Adrenal gland (tissue), 19 donors: ENCODE measurements around the gene NEUROG1. TPM values are rescaled to one million over a fixed set of nuclear protein-coding genes. Genes with fewer than 3 reads are reported as not detected.

Source experiments
- DNase-seq, 7 donors: peaks; one replicate each; pipeline ENCODE4 v3.0.0-alpha.2; 2019 to 2020
- H3K27ac ChIP-seq, 5 donors: fragments of 200-600 bp; sonication (generic) in 4 of 5; 1 replicate in 3 of 5; 2 replicates in 2 of 5; pipeline versions ENCODE4 v1.5.1 to v1.8.0; 2016 to 2020; ENCODE audit warnings: mild to moderate bottlenecking in 1 of 5
- H3K27me3 ChIP-seq: fragments of 200-600 bp; 2 replicates; pipeline ENCODE4 v1.8.0; 2021
- H3K36me3 ChIP-seq, 2 donors: fragments of 200-600 bp; replicated peaks in 1 of 2; 1 replicate in 1 of 2; 2 replicates in 1 of 2; pipeline versions ENCODE4 v1.5.1 to v1.8.0; 2018 to 2022
- H3K4me1 ChIP-seq, 2 donors: fragments of 200-600 bp; replicated peaks in 1 of 2; 1 replicate in 1 of 2; 2 replicates in 1 of 2; pipeline versions ENCODE4 v1.5.1 to v1.8.0; 2018 to 2021
- H3K4me3 ChIP-seq, 4 donors: fragments of 200-600 bp; sonication (generic) in 3 of 4; one replicate each; pipeline ENCODE4 v1.5.1; 2016 to 2018
- H3K9me3 ChIP-seq, 3 donors: fragments of 200-600 bp; sonication (generic) in 1 of 3; replicated peaks in 1 of 3; 1 replicate in 2 of 3; 2 replicates in 1 of 3; pipeline versions ENCODE4 v1.5.1 to v1.8.0; 2016 to 2021
- CTCF ChIP-seq, 6 experiments: fragments of 450-650 bp in 4 of 6; fragments of 200-600 bp in 2 of 6; sonication (generic) in 1 of 6; IDR thresholded peaks; 1 replicate in 5 of 6; 2 replicates in 1 of 6; pipeline versions ENCODE4 v1.5.1 to v1.8.0; 2016 to 2021; ENCODE audit warnings: antibody characterized with exemption in 6 of 6, mild to moderate bottlenecking in 2 of 6, moderate library complexity in 1 of 6
- POLR2A ChIP-seq, 2 donors: fragments of 450-650 bp; IDR thresholded peaks; one replicate each; pipeline ENCODE4 v1.6.1; 2017; ENCODE audit warnings: antibody characterized with exemption in 2 of 2, mild to moderate bottlenecking in 2 of 2, moderate library complexity in 1 of 2
- WGBS, 4 donors: extraction: QIAGEN DNeasy Blood & Tissue Kit in 2 of 4; methylation state at CpG; one replicate each; pipeline versions ENCODE4 v1.1.5 to v1.1.7; 2013 to 2017; 5-methylcytosine and 5-hydroxymethylcytosine counted together
- intact Hi-C, 2 donors: fragments of 100-400 bp; cut with DNase I; formaldehyde crosslinking; loops; one replicate each; pipeline versions ENCODE4 v1.14.1 to v1.15.0; 2022 to 2023
- long read RNA-seq, 10 donors: library from polyadenylated mRNA in 3 of 10; unstranded in 2 of 10; stranded (forward) in 1 of 10; transcript quantifications; one replicate each; pipeline ENCODE4 v2.0.0 and lab custom pipeline, GENCODE V29; 2021 to 2026
- polyA plus RNA-seq, 3 donors: library from polyadenylated mRNA; stranded (reverse); fragments of 200-250 nt in 2 of 3; fragments of 350-450 nt in 1 of 3; fragmentation: Illumina TruSeq in 1 of 3; extraction: RNeasy Lipid Tissue Mini Kit (QIAGEN cat#74804) in 1 of 3; gene quantifications; one replicate each; pipeline ENCODE4 v1.2.3, GENCODE V29; 2013 to 2014
- total RNA-seq, 9 donors: library from RNA; depleted of rRNA in 4 of 9; stranded (reverse); fragments of >200 nt in 4 of 9; fragments of 120-200 nt in 1 of 9; fragmentation: NEBNext Ultra II Directional in 1 of 9; extraction: Animal tissue kit (Norgen Biotek cat#: 25700) in 1 of 9; gene quantifications; one replicate each; pipeline versions ENCODE4 v1.1.0 to v1.2.4, GENCODE V29; 2013 to 2023
- donor health status: healthy with polysubstance abuse.
- donor health status: Bipolar disorder and iron deficiency.
- donor health status: DM: yes; HTN: yes; CAD: no.
- donor health status: DM: no; HTN: no; CAD: no.
- donor health status: DM: no; HTN: no; CAD: no.
- donor health status: DM: yes; HTN: yes; CAD: no.

Gene NEUROG1
- total RNA-seq (not detected), polyA plus RNA-seq (not detected)
- long read RNA-seq, donor 1: 0 reads
- long read RNA-seq, donor 2: 0 reads
- long read RNA-seq, donor 3: 0 reads
- long read RNA-seq, donor 4: 0 reads
- long read RNA-seq, donor 5: 0 reads
- long read RNA-seq, donor 6: 0 reads
- long read RNA-seq, donor 7: 0 reads
- long read RNA-seq, donor 8: 0 reads
- long read RNA-seq, donor 9: 0 reads
- long read RNA-seq, donor 10: 0 reads

DNA sequence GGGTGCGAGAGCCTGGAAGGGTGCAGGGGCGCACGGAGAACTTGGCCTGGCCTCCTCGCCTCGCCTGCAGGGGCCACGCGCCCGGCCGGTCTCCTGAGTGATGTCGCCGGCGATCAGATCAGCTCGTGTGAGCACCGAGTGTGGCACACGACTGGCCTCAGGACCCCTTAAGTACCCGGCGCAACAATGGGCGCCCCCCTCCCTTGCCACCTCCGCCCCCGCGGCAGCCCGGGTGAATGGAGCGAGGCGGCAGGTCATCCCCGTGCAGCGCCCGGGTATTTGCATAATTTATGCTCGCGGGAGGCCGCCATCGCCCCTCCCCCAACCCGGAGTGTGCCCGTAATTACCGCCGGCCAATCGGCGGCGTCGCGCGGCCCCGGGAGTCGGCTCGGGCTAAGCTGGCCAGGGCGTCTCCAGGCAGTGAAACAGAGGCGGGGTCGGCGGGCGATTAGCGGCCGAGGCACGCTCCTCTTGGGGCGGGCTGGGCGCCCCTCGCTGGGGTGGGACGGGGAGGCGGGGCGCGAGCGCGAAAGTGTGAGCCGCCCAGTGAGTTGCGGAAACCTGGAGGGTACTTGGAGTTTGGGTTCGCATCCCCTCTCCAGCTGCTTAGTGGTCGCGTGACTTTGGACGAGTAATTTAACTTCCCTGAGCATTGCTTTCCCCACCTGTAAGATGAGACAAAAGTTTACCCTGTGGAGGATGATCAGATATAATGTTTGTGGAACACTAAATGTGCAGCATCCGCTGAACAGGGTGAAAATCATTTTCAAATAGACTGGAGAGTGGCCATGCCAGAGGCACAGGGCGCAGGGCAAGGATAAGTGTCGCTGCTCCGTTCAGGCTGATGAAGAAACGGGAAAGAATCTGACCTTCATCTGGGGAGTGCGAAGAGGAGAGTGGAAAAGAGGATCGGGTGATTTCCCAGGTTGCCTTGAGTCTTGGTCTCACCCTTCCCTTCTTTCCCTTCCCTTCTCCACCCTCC, at the start of gene NEUROG1:
Gene NEUROG1, minus strand, starts transcription at position 145 of the 982 bp plus-strand sequence. CDS start 274 bp downstream, outside the sequence.
- no peak within 1 kb of the TSS for H3K4me3 ChIP-seq
- H3K4me1 ChIP-seq: peaks cover 0 to 9% of the 10 kb centered on the region in 2 donors
- H3K9me3 ChIP-seq: no peaks in the 10 kb centered on the region
- WGBS, 4 donors: 2 to 8% (median 2%) methylated on average over 10 to 74 of the region's 74 CpGs
- DNase-seq: no peak
- H3K27me3 ChIP-seq: peaks cover 51% of the 10 kb centered on the region
- no peaks in the 10 kb centered on the region for H3K36me3 ChIP-seq
- no peak within 1 kb of the TSS for H3K27ac ChIP-seq
- intact Hi-C loops: no loop called here
- TF ChIP-seq CTCF (IDR thresholded peaks at IDR 0.05) (no peak), POLR2A (IDR thresholded peaks at IDR 0.05) (no peak)

- H3K9me3 ChIP-seq: no peaks in the 10 kb centered on the region
- TF ChIP-seq CTCF (IDR thresholded peaks at IDR 0.05) (no peak), POLR2A (IDR thresholded peaks at IDR 0.05) (no peak)
- intact Hi-C loops: no loop called here
- H3K4me3 ChIP-seq: no peak overlapping the region
- WGBS, 4 donors: 86 to 92% (median 87%) methylated on average over 6 of the region's 6 CpGs
- no peaks in the 10 kb centered on the region for H3K4me1 ChIP-seq
- no peaks in the 10 kb centered on the region for H3K36me3 ChIP-seq
- H3K27me3 ChIP-seq: peaks cover 20% of the 10 kb centered on the region
- no peak overlapping the region for H3K27ac ChIP-seq
- no peak for DNase-seq
Observed at GRCh38 chr5:135584918-135585317, 49.2 kb upstream of the NEUROG1 start.

DNA sequence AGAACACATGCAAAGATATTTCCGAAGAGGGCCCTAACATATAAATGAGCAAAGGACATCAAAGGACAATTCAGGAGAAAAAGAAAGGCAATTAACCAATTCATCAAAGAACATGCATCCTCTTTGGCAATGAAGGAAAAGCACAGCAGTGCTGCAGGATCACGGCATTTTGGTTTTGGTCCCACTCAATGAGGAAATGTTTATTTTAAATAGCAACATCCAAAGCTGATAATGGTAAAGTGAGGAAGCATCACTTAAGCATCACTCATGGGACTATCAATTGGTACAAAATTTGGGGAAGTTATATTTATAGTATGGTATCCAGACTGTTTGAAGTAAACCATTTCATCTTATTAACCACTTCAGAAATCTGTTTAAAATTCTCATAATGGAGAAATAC, 48.5 kb upstream of the NEUROG1 start:
- peaks cover 26% of the 10 kb centered on the region for H3K27me3 ChIP-seq
- no peaks in the 10 kb centered on the region for H3K36me3 ChIP-seq
- no peak for DNase-seq

More for the DNA sequence above, 48.5 kb upstream of the NEUROG1 start:
- no peaks in the 10 kb centered on the region for H3K9me3 ChIP-seq
- intact Hi-C loops: no loop called here
- WGBS, 4 donors: 66 to 86% (median 78%) methylated on average over 2 of the region's 2 CpGs
- no peak overlapping the region for H3K4me3 ChIP-seq
- no peak overlapping the region for H3K27ac ChIP-seq
- TF ChIP-seq POLR2A (IDR thresholded peaks at IDR 0.05) (no peak), CTCF (IDR thresholded peaks at IDR 0.05) (no peak)
- no peaks in the 10 kb centered on the region for H3K4me1 ChIP-seq
